Measurements from ENCODE around the gene ABHD12. TPM values are rescaled to one million over a fixed set of nuclear protein-coding genes. Genes with fewer than 3 reads are reported as not detected.

The ABHD12 gene
- total and polyA plus RNA-seq, 2 donors (not counting 3 experiments of a cell fraction or from before 2014, with no cell fraction given): 19.2 to 36.0 TPM

DNA sequence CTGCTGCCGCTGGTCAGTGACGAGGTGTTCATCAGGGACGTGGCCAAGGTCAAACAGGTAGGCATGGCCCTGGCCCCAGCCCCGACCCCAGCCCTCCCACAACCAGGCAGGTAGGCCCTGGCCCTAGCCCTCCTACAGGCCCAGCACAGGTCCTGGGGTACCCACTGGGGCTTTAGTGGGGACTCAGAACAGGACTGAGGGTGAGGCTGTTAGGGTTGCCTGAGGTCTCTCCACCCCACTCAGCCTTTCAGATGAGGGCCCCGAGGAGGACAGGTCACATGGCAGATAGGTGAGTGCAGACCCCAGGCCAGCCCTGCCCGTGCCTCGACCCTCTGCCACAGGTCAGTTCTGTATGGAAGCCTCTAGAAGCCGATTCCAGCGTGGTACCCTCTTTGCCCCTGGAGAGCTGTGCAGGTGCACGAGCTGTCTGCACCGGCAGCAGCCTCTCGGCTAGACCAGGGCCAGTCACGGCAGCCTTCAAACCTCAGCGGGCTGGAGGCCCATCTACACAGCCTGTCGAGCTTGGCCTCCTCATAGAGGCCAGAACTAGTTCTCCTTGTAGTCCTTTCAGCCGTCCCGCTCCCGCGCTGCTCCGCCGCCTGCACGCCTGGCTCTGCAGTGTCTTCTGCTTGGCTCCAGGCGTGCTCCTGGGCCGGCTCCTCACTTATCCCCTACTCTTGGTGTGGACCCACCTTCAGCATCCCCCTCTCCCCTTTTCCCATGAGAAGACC, 107.2 kb downstream of the ABHD12 start:
- H3K9me1 ChIP-seq (replicated peaks; ENCODE audit: control insufficient read depth, extremely low read depth, insufficient read depth, low read length): no peaks in the 10 kb centered on the region
- FAIRE-seq (no peak), DNase-seq (ENCODE audit: low read depth, low spot score) (no peak)
- dilution Hi-C loops (cut with MboI; ENCODE audit: extremely low pct_ligation_motif_present, low sequenced_read_pairs) (no loop called here), intact Hi-C loops (cut with micrococcal nuclease) (no loop called here)
- H3K4me3 ChIP-seq (replicated peaks in 1 of 3; ENCODE audit: insufficient read depth in 1 of 3, low read depth in 1 of 3, low read length in 3 of 3): no peak overlapping the region
- no peak overlapping the region for H3K9ac ChIP-seq (replicated peaks; ENCODE audit: extremely low read depth, insufficient read depth, low read length)
- POLR2A ChIA-PET: no interaction called here
- no peak overlapping the region for H2AFZ ChIP-seq (ENCODE audit: low read depth, low read length)
- H3K4me1 ChIP-seq (ENCODE audit: control insufficient read depth, extremely low read depth, insufficient read depth, low read length): no peaks in the 10 kb centered on the region
- no peak overlapping the region for H3K27ac ChIP-seq (ENCODE audit: insufficient read depth, low read depth, low read length)
- no peak overlapping the region for H3K4me2 ChIP-seq (ENCODE audit: insufficient read depth, low read length)
- no peaks in the 10 kb centered on the region for H3K9me3 ChIP-seq (replicated peaks; ENCODE audit: control insufficient read depth, insufficient read depth, low read length)
- H3K27me3 ChIP-seq (ENCODE audit: control insufficient read depth in 2 of 2, insufficient read depth in 2 of 2, low read length in 2 of 2): no peaks in the 10 kb centered on the region
- H4K20me1 ChIP-seq (replicated peaks; ENCODE audit: control insufficient read depth, extremely low read depth, insufficient read depth, low read length): no peaks in the 10 kb centered on the region
- TF ChIP-seq GATA2 (IDR thresholded peaks at IDR 0.05; ENCODE audit: insufficient read depth, insufficient read length, low read depth, low read length) (no peak), POLR2A (IDR thresholded peaks at IDR 0.05; ENCODE audit: low read depth, low read length) (no peak), MYC (IDR thresholded peaks at IDR 0.05; ENCODE audit: low read depth, low read length) (no peak), POLR2AphosphoS5 (IDR thresholded peaks at IDR 0.05; ENCODE audit: insufficient read depth, low read depth, low read length) (no peak), EZH2 (IDR thresholded peaks at IDR 0.05; ENCODE audit: borderline replicate concordance, low read depth, low read length, severe bottlenecking) (no peak), JUN (IDR thresholded peaks at IDR 0.05; ENCODE audit: borderline replicate concordance, insufficient read depth, insufficient read length, low read depth) (no peak), FOS (IDR thresholded peaks at IDR 0.05; ENCODE audit: borderline replicate concordance, insufficient read depth, low read length) (no peak)
- TF ChIP-seq, protein P1, sequence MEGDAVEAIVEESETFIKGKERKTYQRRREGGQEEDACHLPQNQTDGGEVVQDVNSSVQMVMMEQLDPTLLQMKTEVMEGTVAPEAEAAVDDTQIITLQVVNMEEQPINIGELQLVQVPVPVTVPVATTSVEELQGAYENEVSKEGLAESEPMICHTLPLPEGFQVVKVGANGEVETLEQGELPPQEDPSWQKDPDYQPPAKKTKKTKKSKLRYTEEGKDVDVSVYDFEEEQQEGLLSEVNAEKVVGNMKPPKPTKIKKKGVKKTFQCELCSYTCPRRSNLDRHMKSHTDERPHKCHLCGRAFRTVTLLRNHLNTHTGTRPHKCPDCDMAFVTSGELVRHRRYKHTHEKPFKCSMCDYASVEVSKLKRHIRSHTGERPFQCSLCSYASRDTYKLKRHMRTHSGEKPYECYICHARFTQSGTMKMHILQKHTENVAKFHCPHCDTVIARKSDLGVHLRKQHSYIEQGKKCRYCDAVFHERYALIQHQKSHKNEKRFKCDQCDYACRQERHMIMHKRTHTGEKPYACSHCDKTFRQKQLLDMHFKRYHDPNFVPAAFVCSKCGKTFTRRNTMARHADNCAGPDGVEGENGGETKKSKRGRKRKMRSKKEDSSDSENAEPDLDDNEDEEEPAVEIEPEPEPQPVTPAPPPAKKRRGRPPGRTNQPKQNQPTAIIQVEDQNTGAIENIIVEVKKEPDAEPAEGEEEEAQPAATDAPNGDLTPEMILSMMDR (IDR thresholded peaks at IDR 0.05; ENCODE audit: extremely low read depth in 1 of 2, insufficient read depth in 1 of 2, low read depth in 1 of 2, low read length in 2 of 2): no peak
- TF ChIP-seq, protein P2, sequence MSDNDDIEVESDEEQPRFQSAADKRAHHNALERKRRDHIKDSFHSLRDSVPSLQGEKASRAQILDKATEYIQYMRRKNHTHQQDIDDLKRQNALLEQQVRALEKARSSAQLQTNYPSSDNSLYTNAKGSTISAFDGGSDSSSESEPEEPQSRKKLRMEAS (IDR thresholded peaks at IDR 0.05; ENCODE audit: insufficient read depth, insufficient read length): no peak
- BruUV-seq (replicated peaks): no TSS peak
- CTCF ChIA-PET: interaction anchor here (0.7 kb wide), 1 partner anchor 8 kb away, joined by 4 read pairs; no protein-coding TSS in a partner anchor
- H3K79me2 ChIP-seq (ENCODE audit: control insufficient read depth, insufficient read depth, low read length): no peaks in the 10 kb centered on the region
- peaks cover 10 to 56% of the 10 kb centered on the region in 2 experiments for H3K36me3 ChIP-seq (ENCODE audit: control insufficient read depth in 2 of 2, extremely low read depth in 1 of 2, insufficient read depth in 2 of 2, low read length in 2 of 2)
